GM18951 (cell line): ENCODE measurements around the gene PPP2R2D.

Source experiments
- POLR2A ChIP-seq: IDR thresholded peaks from 4 replicates; pipeline ENCODE4 v1.6.1; 2011; ENCODE audit warnings: mild to moderate bottlenecking; ENCODE audit not compliant: insufficient read length, insufficient read depth; ENCODE audit errors: extremely low read depth
- in situ Hi-C: fragments of 300-500 bp; cut with MboI; formaldehyde crosslinking; loops from one replicate; pipeline ENCODE4 v1.12.0; 2022; ENCODE audit warnings: low sequenced_read_pairs, mixed read lengths, inconsistent platforms; ENCODE audit not compliant: unreplicated experiment

The PPP2R2D gene

GRCh38 chr10:131872827-131873375 is 27.9 kb upstream of the PPP2R2D start:
- no peak for TF ChIP-seq POLR2A
- in situ Hi-C loops: loop anchor here (10.0 kb wide), 1 partner anchor 1678 kb away; no protein-coding TSS in a partner anchor

DNA sequence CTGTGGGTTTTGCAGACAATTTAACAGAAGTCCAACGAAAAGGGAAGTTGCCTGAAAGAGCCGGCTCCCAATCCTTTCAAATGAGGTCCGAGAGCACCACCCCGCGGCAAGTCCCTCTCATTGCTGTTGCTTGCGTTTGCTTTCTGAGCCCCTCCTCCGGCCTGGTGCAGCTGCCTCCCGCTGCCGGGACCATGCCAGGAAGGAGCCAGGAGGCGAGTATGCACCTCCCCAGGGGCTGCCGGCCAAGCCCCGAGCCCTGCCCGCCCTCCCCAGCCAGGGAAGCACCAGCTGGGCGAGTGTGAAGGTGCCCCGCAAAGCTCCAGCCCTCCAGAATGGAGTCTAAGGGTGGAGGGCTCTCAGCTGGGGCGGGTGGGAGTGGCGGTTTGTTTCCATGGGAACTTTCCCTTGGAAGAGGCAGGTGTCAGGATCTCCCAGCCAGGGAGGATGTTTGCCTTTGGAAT is 25.8 kb upstream of the PPP2R2D start:
- no peak for TF ChIP-seq POLR2A
- in situ Hi-C loops: loop anchor here (10.0 to 25.0 kb wide), 2 partner anchors 262 to 1680 kb away; no protein-coding TSS in a partner anchor

DNA sequence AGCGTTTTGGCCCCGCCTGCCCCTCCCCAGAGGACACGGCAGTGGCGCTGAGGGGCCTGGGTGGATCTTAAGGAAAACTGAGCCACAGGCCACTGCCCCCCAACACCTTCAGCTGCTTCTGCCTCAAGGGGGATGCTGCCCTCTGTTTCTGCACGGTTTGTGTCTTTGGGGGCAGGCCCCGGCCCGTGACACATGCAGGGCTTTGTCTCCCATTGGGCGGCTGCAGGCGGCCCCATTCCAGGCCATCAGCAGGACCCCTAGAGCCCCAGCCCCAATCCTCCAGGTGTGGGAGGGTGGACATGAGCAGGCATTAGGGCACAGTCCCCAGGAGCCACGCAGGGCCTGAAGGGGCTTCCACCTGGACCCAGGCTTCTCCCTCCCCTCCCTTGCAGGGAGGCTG is 25.3 kb upstream of the PPP2R2D start:
- TF ChIP-seq POLR2A: no peak
- in situ Hi-C loops: loop anchor here (10.0 to 25.0 kb wide), 2 partner anchors 262 to 1681 kb away; no protein-coding TSS in a partner anchor

DNA sequence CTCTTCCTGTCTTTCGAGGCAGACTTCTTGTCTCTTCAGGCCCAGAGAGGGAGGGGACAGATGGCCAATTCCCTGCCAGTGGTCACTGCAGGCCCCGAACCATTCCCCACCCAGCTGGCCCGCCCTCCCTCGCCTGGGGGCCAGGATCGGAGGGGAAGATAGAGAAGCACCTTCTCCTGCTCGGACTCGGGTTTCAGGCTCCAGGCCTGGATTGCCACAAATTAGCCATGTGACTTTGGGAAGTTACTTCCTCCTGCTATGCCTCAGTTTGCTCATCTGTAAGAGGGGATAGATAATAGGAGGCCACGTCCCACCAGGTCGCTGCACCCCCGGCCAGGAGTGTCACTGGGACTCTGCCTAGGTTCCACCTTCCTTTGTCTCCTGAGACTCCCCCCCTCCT is 24.8 kb upstream of the PPP2R2D start:
- in situ Hi-C loops: loop anchor here (10.0 to 25.0 kb wide), 2 partner anchors 261 to 1681 kb away; no protein-coding TSS in a partner anchor
- no peak for TF ChIP-seq POLR2A

DNA sequence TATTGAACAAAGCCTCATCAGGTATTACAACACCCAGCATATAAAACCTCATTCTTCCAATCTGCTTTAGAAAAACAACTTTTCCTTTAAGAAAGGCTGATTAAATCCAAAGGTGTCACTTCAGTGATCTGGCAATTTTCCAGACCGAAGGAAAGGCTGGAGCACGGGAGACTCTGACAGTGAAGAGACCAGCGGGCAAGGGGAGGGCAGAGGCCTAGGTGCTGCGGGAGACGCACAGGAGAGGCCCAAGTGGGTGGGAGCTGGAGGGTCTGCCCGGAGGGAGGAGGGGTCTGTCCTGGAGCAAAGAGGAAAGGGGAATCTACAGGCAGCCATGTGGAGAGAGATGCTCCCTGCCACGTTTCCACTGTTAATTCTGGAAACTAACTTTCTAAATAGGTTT is 24.3 kb upstream of the PPP2R2D start:
- no peak for TF ChIP-seq POLR2A
- in situ Hi-C loops: loop anchor here (10.0 to 25.0 kb wide), 2 partner anchors 261 to 1682 kb away; no protein-coding TSS in a partner anchor

- no peak for TF ChIP-seq POLR2A
- in situ Hi-C loops: loop anchor here (25.0 kb wide), 1 partner anchor 257 kb away; no protein-coding TSS in a partner anchor
These were observed 20.7 kb upstream of the PPP2R2D start for GRCh38 chr10:131880016-131880590.

DNA sequence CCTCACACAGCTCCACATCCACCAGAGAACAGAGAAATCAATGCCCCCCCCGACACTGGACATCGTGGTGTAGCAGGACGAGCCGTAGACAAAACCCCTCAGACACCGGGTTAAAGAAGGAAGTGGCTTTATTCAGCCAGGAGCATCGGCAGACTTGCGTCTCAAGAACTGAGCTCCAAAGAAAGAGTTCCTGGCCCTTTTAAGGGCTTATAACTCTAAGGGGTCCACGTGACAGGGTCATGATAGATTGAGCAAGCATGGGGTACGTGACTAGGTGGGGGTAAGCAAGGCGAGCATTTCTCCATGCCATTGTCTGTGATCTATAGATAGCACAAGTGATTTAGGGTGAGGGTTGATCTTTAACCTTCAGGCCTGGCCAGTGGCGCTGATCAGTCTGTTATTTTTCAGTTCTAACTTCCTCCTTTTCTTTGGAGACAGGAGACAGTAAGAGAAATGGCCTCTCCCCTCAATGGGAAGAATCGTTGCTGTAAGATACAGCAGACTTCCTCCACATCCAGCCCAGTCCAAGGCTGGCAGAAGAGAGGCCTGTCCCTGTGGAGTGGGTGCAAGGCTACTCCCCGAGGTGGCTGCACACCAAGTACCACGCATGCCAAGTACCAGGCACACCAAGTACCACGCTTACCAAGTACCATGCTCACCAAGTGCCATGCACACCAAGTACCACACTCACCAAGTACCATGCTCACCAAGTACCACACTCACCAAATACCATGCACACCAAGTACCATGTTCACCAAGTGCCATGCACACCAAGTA is 19.5 kb upstream of the PPP2R2D start:
- in situ Hi-C loops: loop anchor here (25.0 kb wide), 1 partner anchor 256 kb away; no protein-coding TSS in a partner anchor
- TF ChIP-seq POLR2A: no peak

DNA sequence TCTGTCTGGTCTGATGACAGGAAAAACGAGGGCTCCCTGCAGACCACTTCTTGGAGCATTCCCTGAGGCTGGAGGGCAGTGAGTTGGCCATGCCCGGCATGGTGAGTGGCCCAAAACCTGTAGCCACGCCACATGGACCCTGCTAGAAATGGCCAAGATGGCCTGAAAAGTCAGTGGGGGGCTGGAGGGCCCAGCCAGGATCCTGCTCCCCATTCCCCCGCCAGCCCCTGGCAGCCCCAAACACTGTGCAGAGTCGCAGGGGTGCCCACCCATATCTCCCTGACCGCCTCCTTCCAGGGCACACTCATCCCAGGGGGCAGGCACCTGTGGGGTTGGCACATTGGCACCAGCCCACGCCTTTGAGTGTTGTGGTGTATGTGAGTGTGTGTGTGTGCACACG is 18.7 kb upstream of the PPP2R2D start:
- no peak for TF ChIP-seq POLR2A
- in situ Hi-C loops: loop anchor here (25.0 kb wide), 1 partner anchor 255 kb away; no protein-coding TSS in a partner anchor

GRCh38 chr10:131882590-131883451 is 18.0 kb upstream of the PPP2R2D start:
- in situ Hi-C loops: loop anchor here (25.0 kb wide), 1 partner anchor 254 kb away; no protein-coding TSS in a partner anchor
- TF ChIP-seq POLR2A: no peak

GRCh38 chr10:131883621-131884393 is 17.0 kb upstream of the PPP2R2D start:
- in situ Hi-C loops: loop anchor here (25.0 kb wide), 1 partner anchor 253 kb away; no protein-coding TSS in a partner anchor

GRCh38 chr10:131885391-131886165 is 15.2 kb upstream of the PPP2R2D start:
- no peak for TF ChIP-seq POLR2A
- in situ Hi-C loops: loop anchor here (5.0 to 25.0 kb wide), 2 partner anchors 137 to 252 kb away; no protein-coding TSS in a partner anchor
